Measurements from ENCODE around the gene ABCC6.
"Not testable (repeated sequence)": the region's sequence is repeated elsewhere in the genome, so short reads cannot be mapped to it uniquely, and the experiment has no call there.

The ABCC6 gene

GRCh38 chr16:16222850-16223661 lies at the start of gene ABCC6:
Gene ABCC6 (minus strand): TSS chr16:16223494. CDS start chr16:16223434, 60 bp downstream.
- DNase-seq: not testable (repeated sequence)

GRCh38 chr16:16272573-16273221 lies 49.4 kb upstream of the ABCC6 start:
- not testable (repeated sequence) for DNase-seq

GRCh38 chr16:16271658-16272057 lies 48.4 kb upstream of the ABCC6 start:
- DNase-seq: not testable (repeated sequence)

GRCh38 chr16:16268185-16268808 lies 45.0 kb upstream of the ABCC6 start:
- not testable (repeated sequence) for DNase-seq

GRCh38 chr16:16267708-16268107 lies 44.4 kb upstream of the ABCC6 start:
- not testable (repeated sequence) for DNase-seq

GRCh38 chr16:16265044-16265443 lies 41.8 kb upstream of the ABCC6 start:
- not testable (repeated sequence) for DNase-seq

GRCh38 chr16:16263947-16264346 lies 40.7 kb upstream of the ABCC6 start:
- not testable (repeated sequence) for DNase-seq

GRCh38 chr16:16262954-16263555 lies 39.8 kb upstream of the ABCC6 start:
- DNase-seq: not testable (repeated sequence)

GRCh38 chr16:16259971-16260370 lies 36.7 kb upstream of the ABCC6 start:
- DNase-seq: not testable (repeated sequence)

GRCh38 chr16:16258822-16259221 lies 35.5 kb upstream of the ABCC6 start:
- not testable (repeated sequence) for DNase-seq

- not testable (repeated sequence) for DNase-seq
Measured at GRCh38 chr16:16257301-16257923, 34.1 kb upstream of the ABCC6 start.

GRCh38 chr16:16252377-16252776 lies 29.1 kb upstream of the ABCC6 start:
- not testable (repeated sequence) for DNase-seq

GRCh38 chr16:16249621-16250330 lies 26.5 kb upstream of the ABCC6 start:
- not testable (repeated sequence) for DNase-seq

- not testable (repeated sequence) for DNase-seq
Measured at GRCh38 chr16:16247439-16247838, 24.1 kb upstream of the ABCC6 start.

GRCh38 chr16:16246578-16247262 lies 23.4 kb upstream of the ABCC6 start:
- not testable (repeated sequence) for DNase-seq

GRCh38 chr16:16243886-16244285 lies 20.6 kb upstream of the ABCC6 start:
- not testable (repeated sequence) for DNase-seq

- DNase-seq: not testable (repeated sequence)
Measured at GRCh38 chr16:16240667-16241066, 17.4 kb upstream of the ABCC6 start.

GRCh38 chr16:16237738-16238137 lies 14.4 kb upstream of the ABCC6 start:
- DNase-seq: not testable (repeated sequence)

GRCh38 chr16:16237071-16237470 lies 13.8 kb upstream of the ABCC6 start:
- DNase-seq: not testable (repeated sequence)

- not testable (repeated sequence) for DNase-seq
Measured at GRCh38 chr16:16232692-16233061, 9.4 kb upstream of the ABCC6 start.

GRCh38 chr16:16223662-16224241 lies 458 bp upstream of the ABCC6 start:
- not testable (repeated sequence) for DNase-seq

Measured in SHP77 (cell line).